ENCODE data around the gene LACC1. TPM values are rescaled to one million over a fixed set of nuclear protein-coding genes. Genes with fewer than 3 reads are reported as not detected.
A peak's percentile ranks its signal among the peaks of the same experiment; 100 is the strongest.

LACC1 gene
- 6.6 and 9.3 TPM in 2 replicates for total RNA-seq

DNA sequence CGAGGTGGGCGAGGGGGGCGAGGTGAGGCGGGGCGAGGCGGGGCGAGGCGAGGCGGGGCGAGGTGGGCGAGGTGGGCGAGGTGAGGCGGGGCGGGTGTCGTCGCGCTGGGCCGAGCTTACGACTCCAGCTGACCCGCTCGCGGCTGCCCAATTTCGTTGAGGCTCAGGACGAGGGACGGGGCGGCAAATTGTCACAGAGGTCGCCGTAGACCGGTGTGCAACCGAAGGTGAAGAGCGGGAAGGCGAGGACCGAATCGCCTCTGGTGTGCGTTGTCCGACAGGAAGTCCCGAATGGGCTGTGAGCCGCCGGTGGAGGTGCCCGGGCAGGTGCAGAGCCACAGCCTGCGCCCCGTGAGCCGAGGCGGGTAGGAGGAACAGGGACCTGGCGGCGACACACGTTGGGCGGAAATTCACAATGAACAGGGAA, at the start of gene LACC1:
Gene LACC1, plus strand, starts transcription at position 150 of the 427 bp plus-strand sequence. CDS start 1,082 bp downstream, outside the sequence.
- DNase-seq (ENCODE audit: low read depth, low spot score): no peak

DNA sequence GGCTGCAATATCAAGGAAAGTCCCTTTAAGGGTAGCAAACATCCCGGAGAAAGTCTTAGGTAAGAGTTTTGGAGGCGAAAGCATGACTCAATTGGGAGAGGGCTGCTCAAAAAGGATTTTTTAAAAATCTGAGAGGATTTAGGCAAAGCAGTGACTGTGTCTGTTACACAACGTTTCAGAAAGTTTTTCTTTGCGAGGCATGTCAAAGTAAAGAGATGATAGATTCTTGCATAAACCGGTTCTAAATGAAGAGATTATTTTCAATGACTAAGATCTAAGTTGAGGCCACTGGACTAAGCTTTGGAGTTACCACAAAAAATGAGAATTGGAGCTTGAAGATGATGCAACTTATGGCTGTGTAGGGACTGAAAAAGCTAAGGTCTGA, 49.2 kb upstream of the LACC1 start:
- no peak for DNase-seq (ENCODE audit: low read depth, low spot score)

DNA sequence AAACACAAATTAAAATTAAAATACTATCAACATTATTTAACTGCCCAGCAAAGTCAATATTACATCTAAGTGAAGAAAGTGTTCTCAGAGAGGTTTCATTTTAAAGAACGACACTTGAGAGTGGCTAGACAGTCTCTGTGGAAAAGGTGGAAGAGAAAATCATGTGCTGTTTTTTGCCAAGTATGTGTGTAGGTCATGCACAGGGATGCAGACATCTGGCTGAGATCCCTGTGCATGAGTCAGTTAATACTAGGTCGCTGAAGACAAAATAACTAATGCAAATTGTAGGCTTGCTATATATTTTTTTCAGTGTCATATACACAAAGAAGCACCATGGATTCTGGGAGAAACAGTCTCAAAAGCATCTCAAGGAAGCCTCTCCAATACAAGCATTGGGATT, 48.6 kb upstream of the LACC1 start:
- no peak for DNase-seq (ENCODE audit: low read depth, low spot score)

DNA sequence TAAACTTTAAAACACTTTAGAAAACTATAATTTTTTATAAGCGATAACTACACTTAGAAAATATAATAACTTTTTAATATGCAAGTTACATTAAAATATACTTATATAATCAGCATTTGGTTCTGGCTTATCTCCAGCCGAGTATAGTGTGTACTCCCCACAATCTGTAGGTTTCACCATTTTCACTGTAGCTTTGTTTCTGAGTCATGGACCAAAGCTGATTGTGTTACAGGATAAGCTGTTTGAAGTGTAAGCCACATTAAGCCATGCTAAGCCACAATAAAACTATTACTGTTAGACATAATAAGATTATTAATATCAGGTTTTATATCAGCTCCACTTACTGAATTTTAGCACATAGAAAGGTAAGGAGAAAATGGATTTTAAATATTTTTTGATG, 44.0 kb upstream of the LACC1 start:
- no peak for DNase-seq (ENCODE audit: low read depth, low spot score)

DNA sequence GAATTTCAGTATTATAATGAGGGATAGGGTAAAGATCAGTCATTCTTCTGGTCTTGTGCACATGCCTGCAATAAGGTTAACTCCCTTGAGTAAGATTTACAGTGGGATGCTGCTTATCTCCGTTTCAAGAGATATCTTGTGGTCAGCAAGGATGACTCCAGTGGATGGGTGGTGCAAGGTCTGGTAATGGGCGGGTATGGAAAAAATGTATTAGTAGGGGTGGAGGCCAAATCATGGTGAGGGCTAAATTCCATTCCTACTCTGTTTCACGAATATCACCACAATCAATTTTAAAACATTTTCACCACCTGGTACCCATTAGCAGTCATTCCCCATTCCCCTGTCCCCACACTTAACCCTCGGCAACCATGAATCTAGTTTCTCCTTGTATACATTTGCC, 40.8 kb upstream of the LACC1 start:
- DNase-seq (ENCODE audit: low read depth, low spot score): no peak

DNA sequence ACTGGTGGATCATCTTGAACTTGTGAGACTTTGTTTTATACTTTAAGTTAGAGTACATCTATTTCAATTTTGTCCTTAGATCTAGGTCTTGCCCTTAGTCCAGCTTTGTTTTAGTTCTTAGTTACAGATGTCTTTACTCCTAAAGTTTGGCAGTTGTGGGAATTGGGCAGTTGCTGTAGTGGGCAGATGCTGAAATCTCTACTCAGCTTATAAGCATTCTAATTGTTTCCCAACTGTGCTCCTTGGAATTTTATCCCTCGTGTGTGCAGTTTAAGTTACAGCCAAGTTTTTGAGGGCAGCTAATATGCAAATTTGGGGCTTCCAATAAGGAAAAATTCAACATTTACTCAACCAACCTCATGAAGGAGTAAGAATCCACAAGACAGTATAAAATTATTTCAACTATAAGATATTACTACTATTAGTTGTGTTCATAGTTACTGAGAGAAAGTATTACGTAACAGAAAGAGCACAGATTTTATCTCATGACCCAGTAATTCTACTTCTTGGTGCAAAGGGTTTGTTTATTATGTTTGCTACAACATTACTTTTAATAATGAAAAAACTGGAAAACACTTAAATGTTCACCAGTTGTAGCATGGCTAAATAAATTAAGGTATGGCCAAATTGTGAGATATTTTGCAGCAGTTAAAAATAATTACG, 33.1 kb upstream of the LACC1 start:
- DNase-seq (ENCODE audit: low read depth, low spot score): no peak

DNA sequence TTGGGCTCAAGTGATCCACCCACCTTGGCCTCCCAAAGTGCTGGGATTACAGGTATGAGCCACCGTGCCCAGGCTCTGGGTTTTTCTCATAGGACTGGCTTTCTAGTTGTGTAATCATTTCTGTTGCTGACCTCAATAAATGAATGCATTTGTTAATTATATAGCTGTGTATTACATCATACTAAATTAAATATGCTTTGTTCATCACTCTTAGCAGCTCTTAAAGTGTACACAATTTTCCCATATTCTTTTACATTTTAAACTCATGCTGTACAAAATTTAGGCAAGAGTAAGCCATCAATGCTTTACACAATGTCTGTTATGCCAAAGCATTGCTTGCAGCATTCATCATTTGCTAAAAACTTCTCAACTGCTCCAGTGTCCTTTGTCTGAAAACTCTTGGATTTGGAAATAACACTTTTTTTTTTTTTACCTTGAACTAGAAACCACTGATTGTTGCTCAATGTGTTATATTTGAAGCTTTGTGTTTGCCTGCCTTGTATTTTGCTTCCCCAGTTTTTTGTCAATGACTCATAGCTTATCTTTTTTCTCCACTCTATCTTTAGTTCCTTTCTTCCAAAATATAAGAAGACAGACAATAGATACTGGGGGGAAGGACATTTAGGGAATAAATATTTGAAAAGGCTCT, 31.6 kb upstream of the LACC1 start:
- DNase-seq (ENCODE audit: low read depth, low spot score): peak; percentile 53

DNA sequence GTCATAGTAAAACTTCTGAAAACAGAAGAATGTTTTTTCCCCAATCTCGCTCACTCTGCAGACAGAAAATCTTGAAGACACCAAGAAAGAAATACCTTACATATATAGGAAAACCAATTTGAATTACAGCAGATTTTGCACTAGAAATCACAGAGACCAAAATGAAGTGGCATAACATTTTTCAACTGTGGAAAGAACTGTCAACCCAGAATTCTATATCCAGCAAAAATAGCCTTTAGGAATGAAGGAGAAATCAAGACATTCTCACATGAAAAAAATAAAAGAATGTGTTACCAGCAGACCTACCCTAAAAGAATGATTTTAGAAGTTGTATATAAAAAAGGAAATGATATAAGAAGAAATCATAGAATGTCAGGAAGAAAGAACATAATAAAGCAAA, 28.8 kb upstream of the LACC1 start:
- no peak for DNase-seq (ENCODE audit: low read depth, low spot score)

DNA sequence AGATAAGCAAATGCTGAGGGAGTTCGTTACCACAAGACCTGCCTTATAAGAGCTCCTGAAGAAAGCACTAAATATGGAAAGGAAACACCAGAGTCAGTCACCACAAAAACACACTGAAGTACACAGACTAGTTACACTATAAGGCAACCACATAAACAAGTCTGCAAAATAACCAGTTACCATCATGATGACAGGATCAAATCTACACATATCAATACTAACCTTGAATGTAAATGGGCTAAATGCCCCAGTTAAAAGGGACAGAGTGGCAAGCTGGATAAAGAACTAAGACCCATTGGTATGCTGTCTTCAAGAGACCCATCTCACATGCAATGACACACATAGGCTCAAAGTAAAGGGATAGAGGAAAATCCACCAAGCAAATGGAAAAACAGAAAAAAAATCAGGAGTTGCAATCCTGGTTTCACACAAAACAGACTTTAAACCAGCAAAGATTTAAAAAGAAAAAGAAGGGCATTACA, 26.7 kb upstream of the LACC1 start:
- no peak for DNase-seq (ENCODE audit: low read depth, low spot score)

DNA sequence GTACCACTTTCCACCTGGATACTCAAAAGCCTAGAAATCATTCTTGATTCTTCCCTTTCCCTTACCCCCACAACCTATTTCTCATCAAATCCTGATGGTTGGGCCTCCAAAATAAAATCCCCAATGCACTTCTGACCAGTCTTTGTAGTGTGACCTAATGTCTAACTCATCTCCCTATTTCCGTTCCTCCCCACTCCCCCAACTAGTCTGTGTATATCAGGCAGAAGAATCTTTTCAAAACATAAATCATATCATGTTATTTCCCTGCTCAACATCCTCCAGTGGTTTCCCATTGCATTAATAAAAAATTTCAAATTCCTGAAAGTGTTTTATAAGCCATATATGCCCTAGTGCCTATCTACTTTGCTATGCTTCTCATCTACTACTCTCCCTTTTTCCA, 17.8 kb upstream of the LACC1 start:
- no peak for DNase-seq (ENCODE audit: low read depth, low spot score)

DNA sequence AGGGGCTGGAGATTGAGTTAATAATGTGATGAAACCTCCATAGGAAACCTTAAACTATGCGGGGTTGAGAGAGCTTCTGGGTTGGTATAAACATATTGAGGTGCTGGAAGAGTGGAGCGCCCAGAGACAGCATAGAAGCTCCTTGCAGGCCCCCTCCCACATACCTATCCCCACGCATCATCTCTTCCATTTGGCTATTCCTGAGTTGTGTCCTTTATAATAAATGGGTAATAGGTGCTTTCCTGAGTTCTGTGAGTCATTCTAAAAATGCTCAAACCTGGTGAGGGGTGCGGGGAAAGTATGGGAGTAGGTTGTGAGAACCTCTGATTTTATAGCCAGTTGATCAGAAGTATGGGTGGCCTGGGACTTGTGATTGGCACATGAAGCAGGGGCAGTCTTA, 14.8 kb upstream of the LACC1 start:
- no peak for DNase-seq (ENCODE audit: low read depth, low spot score)

DNA sequence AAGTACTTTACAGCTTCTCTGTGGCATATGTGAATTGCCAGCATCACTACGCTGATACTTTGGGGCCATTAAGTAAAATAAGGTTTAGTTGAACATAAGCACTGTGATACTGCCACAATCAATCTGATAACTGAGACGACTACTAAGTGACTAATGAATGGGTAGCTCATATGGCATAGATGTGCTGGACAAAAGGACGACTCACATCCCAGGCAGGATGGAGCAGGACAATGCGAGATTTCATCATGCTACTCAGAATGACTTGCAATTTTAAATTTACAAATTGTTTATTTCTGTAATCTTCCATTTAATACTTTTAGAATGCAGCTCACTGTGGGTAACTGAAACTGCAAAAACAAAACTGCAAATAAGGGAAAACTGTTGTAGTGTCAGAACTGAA, 13.8 kb upstream of the LACC1 start:
- DNase-seq (ENCODE audit: low read depth, low spot score): no peak

DNA sequence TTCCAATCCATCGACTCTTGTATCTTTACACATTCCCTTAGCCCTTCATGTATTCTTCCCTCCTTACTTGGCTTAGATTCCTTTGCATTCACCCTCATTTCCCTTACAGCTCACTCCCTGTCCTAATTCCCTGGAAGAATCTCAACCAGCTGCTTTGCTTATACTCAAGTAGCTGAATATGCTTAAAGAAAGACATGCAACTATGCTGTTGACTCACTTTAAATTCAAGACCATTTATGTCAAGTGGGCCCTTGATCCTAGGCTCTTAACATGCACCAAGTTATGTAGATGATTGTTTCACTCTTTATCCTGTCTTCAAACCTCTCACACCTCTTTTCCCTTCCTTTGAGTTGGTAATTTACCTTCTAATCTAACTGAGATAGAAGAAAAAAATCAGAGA, 7.5 kb upstream of the LACC1 start:
- no peak for DNase-seq (ENCODE audit: low read depth, low spot score)

DNA sequence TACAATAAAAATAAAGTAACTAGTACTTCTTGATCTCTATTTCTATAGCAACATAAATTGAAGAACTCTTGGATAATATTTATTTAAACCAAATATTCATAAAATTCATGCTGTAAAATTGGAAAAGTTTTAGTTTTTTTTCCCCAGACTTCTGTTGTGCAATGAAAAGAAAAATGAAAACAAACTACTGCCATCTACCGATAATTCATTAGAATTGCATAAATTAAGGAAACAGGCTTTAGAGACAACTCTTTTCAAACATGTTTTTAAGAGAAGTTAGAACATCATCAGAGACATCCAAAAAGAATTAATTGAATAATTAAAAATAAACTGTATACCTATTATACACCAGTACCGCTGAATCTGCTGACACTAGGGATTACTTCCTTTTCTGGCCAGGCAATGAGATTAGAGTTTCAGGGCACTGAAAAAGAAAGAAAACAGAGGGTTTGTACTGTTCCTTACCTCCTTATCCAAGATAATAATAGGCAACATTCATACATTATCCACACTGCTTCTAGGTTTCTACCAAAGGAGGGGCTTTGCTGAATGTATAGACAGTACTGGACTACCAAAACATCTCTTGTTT, 5.1 kb upstream of the LACC1 start:
- no peak for DNase-seq (ENCODE audit: low read depth, low spot score)

DNA sequence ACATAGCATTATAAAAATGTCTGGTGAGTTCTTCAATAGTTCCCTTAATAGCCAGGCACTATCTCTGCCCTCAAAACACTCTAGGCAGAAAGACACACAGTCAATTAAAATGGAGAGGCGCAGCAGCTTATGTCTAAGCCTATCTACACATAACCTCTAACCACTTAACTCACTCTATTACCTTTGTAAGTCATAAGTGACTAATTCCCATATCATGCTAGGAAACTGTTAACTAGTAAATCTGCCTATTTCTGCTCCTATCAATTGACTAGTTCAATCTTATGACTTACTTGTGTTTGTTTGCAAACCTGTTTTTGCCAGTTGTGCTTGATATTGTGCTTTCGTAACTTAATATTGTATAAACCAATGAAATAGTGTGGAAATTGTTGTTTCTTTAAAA, 3.3 kb upstream of the LACC1 start:
- DNase-seq (ENCODE audit: low read depth, low spot score): no peak

DNA sequence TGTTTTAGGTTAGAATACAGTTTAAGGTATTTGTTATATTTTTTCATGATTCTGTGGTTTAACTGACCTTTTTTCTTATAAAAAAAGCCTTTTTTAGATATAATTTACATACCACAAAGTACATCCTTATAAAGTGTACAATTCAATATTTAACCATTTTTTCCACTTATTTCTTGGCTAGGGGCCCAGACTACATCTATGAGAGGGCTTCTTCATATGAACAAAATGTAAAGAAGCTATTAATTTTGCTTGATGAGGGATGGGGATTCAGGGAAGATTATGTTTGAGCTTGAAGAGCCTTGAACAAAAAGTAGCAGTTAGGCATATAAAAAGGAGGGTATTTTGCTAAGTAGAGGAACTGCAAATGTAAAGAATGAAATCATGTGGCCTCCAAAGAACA, 2.4 kb upstream of the LACC1 start:
- no peak for DNase-seq (ENCODE audit: low read depth, low spot score)

DNA sequence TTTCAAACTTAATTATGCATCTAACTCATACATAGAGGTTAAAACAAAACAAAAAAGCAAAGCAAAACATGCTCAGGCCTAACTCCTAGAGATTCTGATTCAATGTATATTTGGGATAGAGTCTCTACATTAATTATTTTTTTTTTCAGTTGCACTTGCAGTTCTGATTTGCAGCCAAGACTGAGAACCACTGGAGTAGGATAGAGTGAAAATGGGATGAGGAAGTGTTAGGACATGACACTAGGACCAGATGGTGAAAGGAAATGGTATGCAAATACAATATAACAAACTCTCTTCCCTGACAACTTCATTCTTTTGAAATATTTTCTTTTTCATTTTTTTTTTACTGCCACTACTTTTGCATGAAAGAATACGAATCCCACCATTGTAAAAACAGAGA, 1.9 kb upstream of the LACC1 start:
- no peak for DNase-seq (ENCODE audit: low read depth, low spot score)

DNA sequence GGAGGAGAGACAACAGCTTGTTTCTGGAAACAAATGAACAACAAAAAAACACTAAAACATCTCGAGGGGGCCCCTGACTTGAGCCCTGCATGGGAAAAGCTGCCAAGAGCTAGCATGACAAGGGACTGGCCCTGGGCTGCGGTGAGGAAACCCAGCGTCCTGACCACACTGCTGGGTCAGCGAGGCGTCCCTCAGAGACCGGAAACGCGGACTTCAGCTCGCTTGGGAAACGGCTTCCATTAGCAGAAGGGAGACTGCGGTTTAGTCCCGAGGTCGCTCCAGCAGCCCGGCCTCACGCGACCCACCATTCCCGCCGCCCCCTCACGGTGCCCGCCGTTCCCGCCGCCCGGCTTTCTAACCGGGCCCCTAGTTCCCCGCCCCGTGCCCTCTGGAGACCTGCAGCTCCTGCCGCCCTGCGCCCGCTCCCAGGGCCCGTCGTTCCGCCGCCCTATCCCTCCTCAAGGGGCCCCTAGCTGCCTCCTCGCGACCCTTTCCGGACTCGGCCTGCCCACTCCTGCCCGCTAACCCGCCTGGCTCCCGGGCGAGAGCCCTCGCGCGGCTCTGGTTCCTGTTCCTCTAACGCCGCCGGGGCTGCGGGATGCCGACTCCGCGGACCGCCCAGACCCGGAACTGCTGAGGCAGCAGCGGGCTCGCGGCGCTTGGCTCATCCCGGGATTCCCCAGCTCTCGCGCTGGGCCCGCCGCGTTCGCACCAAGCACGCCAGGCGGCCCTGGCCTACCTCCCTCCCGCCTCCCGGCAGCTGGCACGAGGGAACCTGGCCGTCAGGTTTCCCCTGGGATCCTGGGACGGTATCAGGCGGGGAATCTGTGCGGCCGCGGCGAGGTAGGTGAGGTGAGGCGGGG, 581 bp upstream of the LACC1 start, which contains the start of gene CCDC122:
Gene CCDC122, minus strand, starts transcription at position 849 of the 863 bp plus-strand sequence. CDS start 10,364 bp downstream, outside the sequence.
- peak; percentile 48 for DNase-seq (ENCODE audit: low read depth, low spot score)

DNA sequence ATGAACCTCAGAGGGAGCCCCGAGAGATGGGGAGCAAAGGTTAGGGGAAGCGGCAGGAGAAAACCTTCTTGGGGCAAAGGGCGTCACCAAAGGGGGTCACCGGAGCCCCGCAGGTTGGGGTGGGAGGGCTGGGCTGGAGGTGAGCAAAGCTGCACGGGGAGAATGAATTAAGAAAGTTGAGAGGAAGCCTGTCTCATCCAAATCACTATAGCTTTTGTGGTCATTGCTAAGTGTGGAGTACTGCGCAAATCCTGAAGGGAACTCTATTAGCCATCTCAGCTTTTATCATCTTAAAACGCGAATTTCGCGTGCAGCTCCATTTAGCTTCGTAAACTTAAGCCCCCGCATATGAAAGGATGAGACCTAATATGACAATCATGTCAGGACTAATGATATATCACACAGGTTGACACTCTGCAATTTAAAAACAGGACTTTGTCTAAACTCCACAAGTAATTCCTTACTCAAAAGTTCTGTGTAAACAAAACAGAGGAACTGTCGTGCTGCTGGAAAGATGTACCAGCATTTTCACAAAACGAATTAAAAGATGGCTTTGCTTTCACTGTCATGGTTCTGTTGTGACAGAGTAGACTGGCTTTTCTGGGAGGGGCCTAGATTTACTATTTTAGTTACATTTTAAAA, 631 bp downstream of the LACC1 start:
- no peak for DNase-seq (ENCODE audit: low read depth, low spot score)

DNA sequence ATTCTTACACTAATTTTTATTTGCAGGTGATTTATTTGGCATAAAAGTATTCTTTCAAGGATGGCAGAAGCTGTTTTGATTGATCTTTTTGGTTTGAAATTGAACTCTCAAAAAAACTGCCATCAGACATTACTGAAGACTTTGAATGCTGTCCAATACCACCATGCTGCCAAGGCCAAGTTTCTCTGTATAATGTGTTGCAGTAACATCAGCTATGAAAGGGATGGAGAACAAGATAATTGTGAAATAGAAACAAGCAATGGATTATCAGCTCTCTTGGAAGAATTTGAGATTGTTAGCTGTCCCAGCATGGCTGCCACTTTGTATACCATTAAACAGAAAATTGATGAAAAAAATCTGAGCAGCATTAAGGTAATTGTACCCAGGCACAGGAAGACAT, 1.2 kb downstream of the LACC1 start:
- no peak for DNase-seq (ENCODE audit: low read depth, low spot score)

DNA sequence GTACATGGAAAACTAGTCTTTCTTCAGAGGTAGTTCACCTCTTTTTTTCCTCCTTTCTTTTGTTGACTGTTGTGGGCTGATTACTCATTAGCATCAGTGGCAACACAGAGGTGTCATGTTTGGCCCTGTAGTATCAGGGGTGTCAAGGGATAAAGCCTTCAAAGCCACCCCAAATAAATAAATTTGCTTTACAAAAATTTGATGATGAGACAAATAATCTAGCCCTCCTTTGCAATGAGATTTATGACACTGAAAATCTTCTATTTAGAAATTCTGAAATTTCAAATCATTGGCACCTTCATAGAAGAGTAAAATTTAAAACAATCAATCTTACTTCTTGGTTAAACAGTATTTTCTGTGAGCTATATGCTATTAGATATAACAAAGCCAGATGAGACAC, 1.9 kb downstream of the LACC1 start:
- no peak for DNase-seq (ENCODE audit: low read depth, low spot score)
